ENCODE data around the gene LAMP2. TPM values are rescaled to one million over a fixed set of nuclear protein-coding genes. Genes with fewer than 3 reads are reported as not detected.

The LAMP2 gene
- total RNA-seq, 1 donor from 2014 or later, result 64.5 TPM

- H3K4me3 Mint-ChIP-seq (ENCODE audit: low read depth), result peak overlapping the region; percentile 92
- peaks cover 8% of the 10 kb centered on the region for H3K4me1 Mint-ChIP-seq (ENCODE audit: low read depth)
- no peak for TF ChIP-seq CTCF (IDR thresholded peaks at IDR 0.05; ENCODE audit: unreplicated experiment)
- peaks cover 5% of the 10 kb centered on the region for H3K36me3 Mint-ChIP-seq (ENCODE audit: insufficient read depth)
- peaks cover 11% of the 10 kb centered on the region for H3K9me3 Mint-ChIP-seq (ENCODE audit: low read depth)
- no peak for DNase-seq (ENCODE audit: low spot score, unreplicated experiment)
- no peaks in the 10 kb centered on the region for H3K27me3 Mint-ChIP-seq
- H3K27ac Mint-ChIP-seq, result peak overlapping the region; percentile 99
Observed at GRCh38 chrX:120468479-120468824, 644 bp downstream of the LAMP2 start.

DNA sequence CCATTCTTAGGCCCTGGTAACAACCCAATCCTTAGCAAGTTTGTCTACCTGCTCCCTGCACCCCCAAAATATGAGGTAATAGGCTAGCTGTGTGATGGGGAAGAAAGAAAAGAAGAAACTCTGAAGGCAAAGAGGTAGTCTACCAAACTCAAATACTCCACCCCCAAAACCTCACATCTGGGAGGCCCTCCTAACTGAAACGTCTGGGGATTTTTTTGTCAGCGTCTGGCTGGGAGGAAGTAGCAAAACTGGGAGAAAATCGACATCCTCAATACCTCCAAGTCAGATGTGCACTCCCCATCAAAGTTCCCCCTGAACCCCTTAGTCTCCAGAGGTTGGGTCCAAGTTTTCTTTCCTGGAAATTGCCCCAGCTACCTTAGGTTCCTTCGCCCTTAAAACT is 1.0 kb downstream of the LAMP2 start:
- H3K4me1 Mint-ChIP-seq (ENCODE audit: low read depth), result peaks cover 8% of the 10 kb centered on the region
- H3K27me3 Mint-ChIP-seq, result no peaks in the 10 kb centered on the region
- peaks cover 5% of the 10 kb centered on the region for H3K36me3 Mint-ChIP-seq (ENCODE audit: insufficient read depth)
- DNase-seq (ENCODE audit: low spot score, unreplicated experiment), result no peak
- peak overlapping the region; percentile 92 for H3K4me3 Mint-ChIP-seq (ENCODE audit: low read depth)
- peak overlapping the region; percentile 99 for H3K27ac Mint-ChIP-seq
- TF ChIP-seq CTCF (IDR thresholded peaks at IDR 0.05; ENCODE audit: unreplicated experiment), result no peak
- H3K9me3 Mint-ChIP-seq (ENCODE audit: low read depth), result peaks cover 11% of the 10 kb centered on the region

- TF ChIP-seq CTCF (IDR thresholded peaks at IDR 0.05; ENCODE audit: unreplicated experiment), result no peak
- H3K36me3 Mint-ChIP-seq (ENCODE audit: insufficient read depth), result peaks cover 5% of the 10 kb centered on the region
- no peak overlapping the region for H3K27ac Mint-ChIP-seq
- H3K27me3 Mint-ChIP-seq, result no peaks in the 10 kb centered on the region
- no peak overlapping the region for H3K4me3 Mint-ChIP-seq (ENCODE audit: low read depth)
- H3K9me3 Mint-ChIP-seq (ENCODE audit: low read depth), result peaks cover 5% of the 10 kb centered on the region
- peaks cover 8% of the 10 kb centered on the region for H3K4me1 Mint-ChIP-seq (ENCODE audit: low read depth)
- no peak for DNase-seq (ENCODE audit: low spot score, unreplicated experiment)
Observed at GRCh38 chrX:120464411-120464810, 4.7 kb downstream of the LAMP2 start.

- no peak for DNase-seq (ENCODE audit: low spot score, unreplicated experiment)
- no peak for TF ChIP-seq CTCF (IDR thresholded peaks at IDR 0.05; ENCODE audit: unreplicated experiment)
- Mint-ChIP-seq H3K4me1 (ENCODE audit: low read depth) (peaks cover 6% of the 10 kb centered on the region), H3K36me3 (ENCODE audit: insufficient read depth) (peaks cover 1% of the 10 kb centered on the region), H3K9me3 (ENCODE audit: low read depth) (peaks cover 8% of the 10 kb centered on the region), H3K27ac (no peak overlapping the region), H3K4me3 (ENCODE audit: low read depth) (no peak overlapping the region), H3K27me3 (no peaks in the 10 kb centered on the region)
Observed at GRCh38 chrX:120463241-120463640, 5.9 kb downstream of the LAMP2 start.

GRCh38 chrX:120462370-120462769 is 6.7 kb downstream of the LAMP2 start:
- peaks cover 4% of the 10 kb centered on the region for H3K4me1 Mint-ChIP-seq (ENCODE audit: low read depth)
- no peak overlapping the region for H3K4me3 Mint-ChIP-seq (ENCODE audit: low read depth)
- no peak for TF ChIP-seq CTCF (IDR thresholded peaks at IDR 0.05; ENCODE audit: unreplicated experiment)

More at GRCh38 chrX:120462370-120462769, 6.7 kb downstream of the LAMP2 start:
- no peak for DNase-seq (ENCODE audit: low spot score, unreplicated experiment)
- H3K36me3 Mint-ChIP-seq (ENCODE audit: insufficient read depth), result peaks cover 1% of the 10 kb centered on the region
- no peaks in the 10 kb centered on the region for H3K27me3 Mint-ChIP-seq
- H3K9me3 Mint-ChIP-seq (ENCODE audit: low read depth), result peaks cover 7% of the 10 kb centered on the region
- no peak overlapping the region for H3K27ac Mint-ChIP-seq

All from progenitor cell of endocrine pancreas (in vitro differentiated cells).